NCI-H1417 treated with DMSO at 0.1 percent for 48 hours (cell line): Measurements from ENCODE around the gene PLEKHH3.

Experiments
- DNase-seq: peaks from one replicate; lab custom pipeline; 2025; lab: John Stamatoyannopoulos, UW

PLEKHH3 gene

DNA sequence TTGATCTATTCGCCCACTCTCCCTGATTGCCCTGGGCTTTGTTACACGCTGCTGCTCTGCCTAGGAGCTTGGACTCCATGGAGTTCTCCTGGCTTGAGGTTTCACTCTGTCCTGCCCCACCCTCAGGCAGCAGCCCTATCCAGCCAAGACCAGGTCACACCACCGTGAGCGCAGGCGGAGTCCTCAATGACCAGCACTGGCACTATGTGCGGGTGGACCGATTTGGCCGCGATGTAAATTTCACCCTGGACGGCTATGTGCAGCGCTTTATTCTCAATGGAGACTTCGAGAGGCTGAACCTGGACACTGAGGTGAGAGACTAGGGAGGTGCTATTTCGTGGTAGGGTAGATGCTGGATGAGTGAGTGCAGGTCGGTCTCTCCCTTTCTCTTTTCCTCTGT, 9.0 kb upstream of the PLEKHH3 start:
- DNase-seq, result no peak

DNA sequence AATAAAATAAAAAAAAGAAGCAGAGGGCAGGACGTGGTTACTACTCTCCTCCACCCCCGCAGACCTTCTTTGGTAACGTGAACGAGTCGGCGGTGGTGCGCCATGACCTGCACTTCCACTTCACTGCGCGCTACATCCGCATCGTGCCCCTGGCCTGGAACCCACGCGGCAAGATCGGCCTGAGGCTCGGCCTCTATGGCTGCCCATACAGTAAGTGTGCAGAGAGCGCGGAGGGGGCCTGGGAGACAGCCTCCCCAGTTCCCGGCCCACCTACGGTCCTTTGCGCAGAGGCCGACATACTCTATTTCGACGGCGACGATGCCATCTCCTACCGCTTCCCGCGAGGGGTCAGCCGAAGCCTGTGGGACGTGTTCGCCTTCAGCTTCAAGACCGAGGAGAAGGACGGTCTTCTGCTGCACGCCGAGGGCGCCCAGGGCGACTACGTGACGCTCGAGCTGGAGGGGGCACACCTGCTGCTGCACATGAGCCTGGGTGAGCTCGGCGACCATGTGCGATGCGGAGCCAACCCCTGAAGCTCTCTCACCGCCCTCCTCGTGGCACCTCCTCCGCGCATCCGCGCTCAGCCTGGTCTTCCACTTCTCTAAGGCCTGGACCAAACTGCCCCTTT, 8.2 kb upstream of the PLEKHH3 start:
- DNase-seq, result no peak

DNA sequence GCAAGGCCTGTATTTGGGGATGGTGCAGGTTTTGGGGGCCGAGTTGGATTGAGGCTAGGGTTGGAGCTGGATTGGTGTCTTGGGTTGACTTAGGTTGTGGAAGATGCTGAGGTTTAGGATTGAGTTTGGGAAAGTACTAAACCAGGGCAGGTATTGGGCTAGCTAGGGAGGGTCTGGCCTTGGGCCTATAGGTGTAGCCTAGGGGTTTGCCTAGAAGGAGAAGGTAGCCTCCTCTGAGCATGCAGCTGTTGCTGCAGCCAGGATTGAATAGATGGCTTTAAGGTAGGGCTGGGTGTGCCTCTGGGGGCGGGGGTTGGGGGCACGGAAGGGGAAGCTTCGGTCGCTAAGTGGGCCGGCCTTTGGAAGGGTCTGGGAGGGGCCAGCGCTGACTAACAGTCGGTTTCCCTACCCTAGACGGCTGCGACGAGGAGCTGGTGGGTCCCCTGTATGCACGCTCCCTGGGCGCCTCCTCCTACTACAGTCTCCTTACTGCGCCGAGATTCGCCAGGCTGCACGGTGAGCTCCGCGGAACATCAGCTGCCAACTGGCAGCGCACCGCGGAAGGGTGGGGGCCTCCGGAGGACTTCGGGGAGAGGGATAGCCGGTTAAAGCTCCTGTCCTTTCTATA, 6.7 kb upstream of the PLEKHH3 start:
- no peak for DNase-seq

DNA sequence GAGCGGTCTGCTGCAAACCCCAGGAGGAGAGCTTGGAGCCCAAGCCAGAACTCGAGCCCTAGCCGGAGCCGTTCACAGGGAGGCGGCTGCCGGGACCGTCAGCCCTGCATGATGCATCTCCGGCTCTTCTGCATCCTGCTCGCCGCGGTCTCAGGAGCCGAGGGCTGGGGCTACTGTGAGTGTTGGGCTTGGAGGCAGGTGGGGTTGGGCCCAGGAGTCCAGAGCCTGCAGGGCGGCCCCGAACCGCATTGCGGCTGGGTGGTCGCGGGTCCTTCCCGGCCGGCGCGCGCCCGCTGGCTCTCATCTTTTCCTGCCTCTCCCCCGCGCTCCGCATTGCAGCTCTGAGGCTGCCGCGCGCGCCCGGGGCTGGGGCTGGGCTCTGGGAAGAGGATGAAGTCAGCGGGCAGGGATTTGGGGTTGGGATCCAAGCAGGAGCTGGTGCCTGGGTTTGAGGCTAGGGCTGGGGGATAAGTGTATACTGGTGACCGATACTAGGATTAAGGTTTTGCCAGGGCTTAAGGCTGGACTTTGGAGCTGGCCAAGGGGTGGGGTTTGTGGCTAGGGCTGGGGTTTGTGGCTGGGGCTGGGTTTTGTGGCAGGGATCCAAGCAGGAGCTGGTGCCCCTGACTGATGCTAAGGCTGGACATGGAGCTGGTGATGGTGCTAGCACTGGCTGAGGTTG, 6.1 kb upstream of the PLEKHH3 start:
- no peak for DNase-seq

DNA sequence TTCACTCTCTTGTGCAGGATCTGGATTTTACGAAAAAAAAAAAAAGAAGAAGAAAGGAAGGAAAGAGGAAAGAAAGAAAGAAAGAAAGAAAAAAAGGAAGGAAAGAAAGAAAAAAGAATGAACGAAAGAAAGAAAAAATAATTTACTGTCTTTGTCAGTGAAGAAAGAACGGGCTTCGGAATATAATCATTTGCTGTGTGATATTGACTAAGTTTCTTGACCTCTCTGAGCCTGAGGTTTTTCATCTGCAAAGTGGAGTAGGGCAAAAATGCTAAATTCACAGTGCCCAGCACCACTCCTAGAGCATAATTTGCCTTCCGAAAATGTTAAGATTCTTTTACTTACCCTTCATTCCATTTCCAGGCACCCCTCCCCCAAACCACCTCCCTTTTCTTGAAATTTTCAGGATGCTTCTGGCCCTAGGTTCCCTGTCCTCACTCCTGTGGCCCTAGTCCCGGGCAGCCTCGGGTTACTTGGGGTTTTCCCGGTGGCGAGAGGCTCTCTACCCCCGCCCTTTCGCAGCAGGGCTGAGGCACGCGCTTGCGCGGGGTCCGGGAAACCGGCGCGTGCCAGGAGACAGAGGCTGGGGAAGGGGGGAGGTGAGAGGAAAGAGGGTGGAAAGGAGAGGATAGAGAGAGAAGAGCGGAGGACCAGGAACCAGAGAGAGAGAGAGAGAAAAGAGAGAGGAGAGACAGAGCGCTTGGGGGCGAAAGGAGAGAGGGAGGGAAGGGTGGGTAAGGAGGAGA, 5.4 kb upstream of the PLEKHH3 start, which contains the start of gene CNTNAP1:
Gene CNTNAP1 (plus strand): TSS at position 556 of the 746 bp plus-strand sequence. CDS start 299 bp downstream, outside the sequence.
- DNase-seq, result no peak

DNA sequence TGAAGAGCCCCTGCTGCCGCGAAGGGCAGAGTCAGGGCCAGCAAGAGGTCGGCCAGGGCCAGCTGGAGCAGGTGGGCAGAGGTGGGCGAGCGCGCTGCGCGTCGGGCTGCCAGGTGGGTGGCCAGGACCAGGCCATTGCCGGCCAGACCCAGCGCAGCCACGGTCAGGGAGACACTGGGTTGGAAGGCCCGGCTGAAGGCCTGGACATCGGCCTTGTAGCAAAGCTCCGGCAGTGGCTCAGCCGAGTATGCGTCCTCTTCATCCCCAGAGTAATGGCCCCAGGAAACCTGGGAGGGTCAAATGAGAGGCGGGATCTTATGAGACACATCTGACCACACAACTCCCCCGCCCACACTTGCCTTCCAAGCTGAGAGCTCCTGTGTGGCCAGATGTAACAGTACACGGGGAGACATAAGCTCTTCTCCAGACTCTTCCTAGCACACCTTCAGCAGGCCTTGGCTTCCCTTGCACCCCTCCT, 3.6 kb upstream of the PLEKHH3 start:
- no peak for DNase-seq

DNA sequence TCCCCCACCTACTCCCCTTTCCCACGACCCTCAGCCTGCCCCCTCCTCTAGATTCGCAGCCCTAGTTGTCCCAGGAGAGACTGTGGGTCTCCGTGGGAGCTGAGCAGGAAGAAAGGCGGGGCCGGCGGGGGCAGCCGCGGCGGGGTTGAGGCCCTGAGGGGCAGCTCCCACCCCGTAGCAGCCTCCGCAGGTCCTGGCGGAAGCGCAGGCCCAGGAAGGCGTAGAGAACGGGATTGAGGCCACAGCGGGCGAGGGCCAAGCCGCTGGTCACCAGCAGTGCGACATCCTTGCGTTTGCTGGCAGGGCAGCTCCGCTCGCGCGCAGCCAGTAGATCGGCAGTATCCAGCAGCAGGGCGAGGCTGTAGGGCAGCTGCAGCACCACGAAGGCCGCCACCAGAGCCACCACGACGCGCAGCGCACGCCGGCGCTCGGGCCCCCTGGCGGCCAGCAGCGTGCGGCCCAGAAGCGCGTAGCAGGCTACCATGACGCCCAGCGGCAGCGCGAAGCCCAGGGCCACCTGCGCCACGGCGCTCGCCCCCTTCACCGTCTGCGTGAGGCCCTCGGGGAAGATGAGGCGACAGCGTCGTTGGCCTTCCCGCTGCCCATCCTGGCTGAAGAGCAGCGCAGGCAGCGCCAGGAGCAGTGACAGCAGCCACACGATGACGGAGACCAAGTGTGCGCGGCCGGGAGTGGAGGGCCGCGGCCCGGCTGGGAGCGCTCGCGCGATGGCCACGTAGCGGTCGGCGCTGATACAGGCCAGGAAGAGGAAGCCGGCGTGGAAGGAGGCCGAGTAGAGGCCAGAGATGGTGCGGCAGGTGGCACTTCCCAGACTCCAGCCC, 2.9 kb upstream of the PLEKHH3 start:
- DNase-seq, result peak; percentile 45

DNA sequence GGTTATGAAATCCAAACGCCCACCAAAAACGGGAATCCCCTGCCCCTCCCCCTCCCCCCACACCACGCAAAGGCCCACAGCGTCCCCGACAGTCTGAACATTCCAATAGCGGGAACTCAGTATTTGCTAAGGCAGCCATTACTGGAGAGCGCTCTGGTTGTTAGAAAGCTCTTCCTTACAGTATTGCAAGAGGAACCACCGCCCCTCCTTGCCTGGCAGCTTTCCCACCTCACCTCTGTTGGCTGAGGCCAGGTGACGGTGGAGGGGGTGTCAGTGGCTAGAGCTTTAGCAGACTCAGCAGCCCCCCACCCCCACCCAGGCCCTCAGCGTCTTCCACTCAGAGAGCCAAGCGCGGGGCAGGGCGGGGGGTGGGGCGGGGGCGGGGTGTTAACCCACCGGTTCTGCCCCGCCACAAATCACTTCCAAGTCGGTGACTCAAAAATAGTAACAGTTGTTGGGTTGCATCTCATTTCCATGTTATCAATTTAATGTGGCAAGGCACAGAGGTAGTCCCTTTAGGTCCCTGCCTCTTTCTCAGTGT, 2.2 kb upstream of the PLEKHH3 start:
- no peak for DNase-seq

DNA sequence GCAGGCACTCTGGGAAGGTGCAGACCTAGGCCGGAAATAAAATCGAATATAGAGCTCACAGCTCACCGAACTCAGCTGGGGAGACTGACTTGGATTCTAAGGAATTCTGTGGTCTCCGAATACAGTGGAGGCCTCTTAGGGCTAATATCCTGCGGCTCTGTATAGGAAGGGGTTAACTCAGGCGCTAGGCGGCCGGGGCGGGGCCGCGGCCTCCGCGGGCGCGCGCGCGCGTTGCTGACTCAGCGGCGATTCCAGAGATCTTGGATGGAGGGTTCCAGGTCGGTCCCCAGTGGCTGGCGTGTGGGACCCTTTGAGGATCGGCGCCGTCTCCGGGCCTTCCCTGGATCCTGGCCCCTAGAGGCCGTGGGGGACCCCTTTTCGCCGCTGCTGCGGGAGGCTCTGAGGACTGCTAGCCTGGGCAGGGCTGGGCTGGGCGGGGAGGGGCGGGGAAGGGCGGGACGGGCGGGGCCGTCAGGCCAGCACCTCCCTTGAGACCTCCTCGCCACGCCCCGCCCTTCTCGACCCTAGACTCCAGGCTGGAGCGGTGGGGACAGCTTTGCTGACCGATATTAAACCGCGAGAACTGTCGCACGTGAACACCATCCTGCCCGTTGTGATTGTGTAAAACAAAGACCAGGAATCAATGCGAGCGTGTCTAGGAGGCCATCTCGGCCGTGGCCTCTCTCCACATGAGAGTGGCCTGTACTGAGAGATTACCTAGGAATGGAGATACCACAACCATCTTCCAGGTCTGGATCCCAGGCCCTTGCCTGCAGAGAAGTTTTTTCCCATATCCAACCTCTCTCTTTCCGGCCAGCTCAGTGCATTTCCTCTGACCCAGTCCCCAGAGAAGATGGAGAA, 1.4 kb upstream of the PLEKHH3 start:
- DNase-seq, result peak; percentile 41

DNA sequence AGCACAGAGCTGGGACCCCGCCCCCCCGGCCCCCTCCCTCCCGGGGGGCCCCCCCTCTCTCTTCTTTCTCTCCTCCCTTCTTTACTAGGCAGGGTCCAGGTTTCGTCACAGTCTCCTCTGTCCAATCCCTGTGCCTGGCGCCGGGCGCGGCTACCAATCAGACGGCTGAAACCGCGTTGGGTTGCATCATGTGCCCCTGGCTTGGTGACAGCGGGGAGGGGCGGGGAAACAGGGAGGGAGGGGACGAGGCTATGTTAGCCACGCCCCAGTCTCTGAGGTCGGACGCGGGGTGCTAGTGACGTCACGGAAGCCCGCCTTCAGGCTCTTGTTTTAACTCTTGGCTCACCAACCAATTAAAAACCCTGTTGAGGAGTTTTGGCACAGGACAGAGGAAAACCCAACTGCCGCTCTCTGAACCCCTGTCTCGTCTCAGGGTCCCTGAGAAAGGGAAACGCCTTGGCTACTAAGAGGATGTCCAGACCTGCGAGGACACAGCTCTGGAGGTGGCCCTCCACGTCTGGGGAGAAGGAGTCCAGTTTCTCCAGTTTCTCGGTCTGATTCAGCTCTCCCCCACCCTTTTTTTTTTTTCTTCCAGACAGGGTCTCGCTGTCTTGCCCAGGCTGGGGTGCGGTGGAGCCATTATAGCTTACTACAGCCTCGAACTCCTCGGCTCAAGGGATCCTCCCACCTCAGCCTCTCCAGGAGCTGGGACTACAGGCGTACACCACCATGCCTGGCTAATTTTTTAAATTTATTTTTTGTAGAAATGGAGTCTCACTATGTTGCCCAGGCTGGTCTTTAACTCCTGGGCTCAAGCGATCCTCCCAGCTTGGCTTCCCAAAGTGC, 441 bp upstream of the PLEKHH3 start:
- peak; percentile 99 for DNase-seq

DNA sequence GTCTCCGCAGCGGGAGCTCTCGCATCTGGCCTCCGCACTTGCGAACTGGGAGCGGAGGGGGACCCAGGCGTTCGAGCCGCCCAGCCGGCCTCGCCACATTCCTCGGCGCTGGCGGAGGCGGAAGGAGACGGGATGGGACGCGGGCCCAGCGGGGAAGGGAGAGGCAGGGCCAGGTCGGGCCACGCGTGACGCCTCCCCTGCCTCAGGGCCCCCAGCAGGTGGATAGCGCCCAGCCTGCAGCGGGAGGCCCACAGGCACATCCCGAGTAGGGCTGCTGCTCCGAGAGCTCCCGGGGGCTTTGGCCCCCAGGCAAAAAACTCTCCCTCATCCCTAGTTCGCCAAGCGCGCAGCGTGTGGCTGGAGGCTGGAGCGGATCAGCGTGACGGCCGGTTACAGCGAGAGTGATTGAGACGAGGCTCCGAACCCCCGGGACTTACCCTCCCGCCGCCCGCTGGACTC, 800 bp downstream of the PLEKHH3 start:
- no peak for DNase-seq

DNA sequence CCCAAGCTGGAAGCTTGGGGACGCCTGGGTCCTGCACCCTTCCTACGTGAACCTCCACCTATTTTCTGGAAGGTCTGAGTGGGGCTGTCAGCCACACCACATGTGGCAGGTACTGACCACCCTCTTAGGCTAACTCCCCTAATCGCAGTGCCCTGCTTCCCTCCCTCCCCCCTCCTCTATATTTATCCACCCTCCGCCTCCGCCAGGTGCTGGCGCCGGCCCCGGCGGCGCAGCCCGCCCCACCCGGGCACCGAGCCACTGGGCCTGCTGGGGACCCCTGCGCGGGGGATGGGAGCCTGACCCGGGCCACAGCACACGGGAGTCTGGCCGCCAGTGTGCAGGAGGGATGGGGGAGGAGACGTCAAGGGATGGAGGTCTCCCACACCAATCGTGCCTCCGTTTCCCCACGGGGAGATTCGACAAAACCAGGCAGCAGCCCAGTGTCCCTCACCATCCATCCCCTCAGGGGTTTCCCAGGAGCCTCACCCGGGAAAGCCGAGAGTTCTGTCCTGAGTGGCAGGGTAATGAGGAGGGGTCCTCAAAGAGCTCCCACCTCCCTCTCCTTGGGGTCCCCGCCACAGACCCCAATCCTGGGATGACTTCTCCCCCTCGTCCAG, 1.3 kb downstream of the PLEKHH3 start:
- DNase-seq, result no peak

DNA sequence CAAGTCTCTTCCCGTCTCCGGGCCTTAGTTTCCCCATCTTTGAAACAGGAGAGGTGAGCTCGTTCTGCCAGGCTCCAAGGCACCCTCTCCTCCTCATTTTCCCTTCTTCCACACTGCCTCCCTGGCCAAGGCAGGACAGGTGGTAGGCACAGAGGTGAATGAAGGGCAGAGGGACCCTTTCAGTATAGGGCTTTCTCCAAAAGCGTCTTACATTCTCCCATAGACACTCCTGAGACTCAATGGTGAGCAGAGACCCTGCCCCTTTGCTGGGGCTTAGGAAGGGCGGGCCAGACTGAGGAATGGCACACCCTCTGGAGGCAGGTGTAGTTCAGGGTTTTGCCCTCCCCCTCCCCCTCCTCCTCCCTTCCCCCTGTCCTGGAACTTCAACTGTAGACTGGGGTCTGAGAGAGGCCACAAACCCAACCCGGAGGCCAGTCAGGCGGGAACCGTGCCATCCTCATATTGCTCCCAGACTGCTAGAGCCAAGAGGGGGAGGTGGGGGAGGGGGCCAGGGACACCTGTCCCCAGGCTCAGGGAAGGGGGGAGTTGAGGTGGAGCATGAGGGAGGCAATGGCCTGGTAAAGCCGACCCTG, 1.9 kb downstream of the PLEKHH3 start:
- DNase-seq, result peak; percentile 18

DNA sequence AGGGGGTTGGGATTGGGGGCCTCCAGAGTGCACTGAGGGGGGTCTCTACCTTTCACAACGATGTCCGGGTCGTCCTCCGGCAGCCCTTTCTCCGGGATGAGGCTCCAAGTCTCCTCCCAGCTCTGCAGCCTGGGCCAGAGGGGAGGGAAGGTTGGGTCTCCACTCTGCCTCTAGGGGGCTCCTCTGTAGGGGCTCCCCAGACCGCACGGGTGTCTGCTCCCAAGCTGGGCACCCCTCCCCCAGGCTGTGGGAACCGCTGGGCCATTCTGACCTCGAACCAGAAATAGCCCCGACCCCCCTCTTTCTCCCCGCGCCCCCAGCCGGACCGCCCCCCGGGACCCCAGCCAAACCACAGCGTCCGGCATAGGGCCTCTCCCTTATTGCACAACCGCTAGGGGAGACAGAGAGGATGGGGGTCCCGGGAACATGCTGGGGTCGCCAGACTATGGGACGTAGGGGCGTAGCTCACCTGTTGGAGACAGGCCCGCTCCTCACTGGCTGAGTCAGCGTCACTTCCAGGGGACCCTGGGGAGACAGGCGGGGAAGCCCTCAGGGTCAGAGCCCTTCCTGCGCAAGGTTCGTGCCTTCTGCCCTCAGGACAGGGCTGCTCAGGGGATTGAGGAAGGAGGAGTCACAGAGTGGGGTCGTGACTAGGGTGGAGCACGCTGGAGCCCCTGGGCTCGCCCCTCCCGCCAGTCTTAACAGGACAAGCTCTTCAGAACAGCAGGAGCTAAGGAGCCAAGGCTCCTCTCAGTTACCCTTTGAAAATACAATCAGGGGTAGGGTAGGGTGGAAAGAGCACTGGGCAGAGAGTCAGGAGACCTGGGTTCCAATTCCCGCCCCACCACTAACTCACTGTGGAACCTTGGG, 2.7 kb downstream of the PLEKHH3 start:
- no peak for DNase-seq

DNA sequence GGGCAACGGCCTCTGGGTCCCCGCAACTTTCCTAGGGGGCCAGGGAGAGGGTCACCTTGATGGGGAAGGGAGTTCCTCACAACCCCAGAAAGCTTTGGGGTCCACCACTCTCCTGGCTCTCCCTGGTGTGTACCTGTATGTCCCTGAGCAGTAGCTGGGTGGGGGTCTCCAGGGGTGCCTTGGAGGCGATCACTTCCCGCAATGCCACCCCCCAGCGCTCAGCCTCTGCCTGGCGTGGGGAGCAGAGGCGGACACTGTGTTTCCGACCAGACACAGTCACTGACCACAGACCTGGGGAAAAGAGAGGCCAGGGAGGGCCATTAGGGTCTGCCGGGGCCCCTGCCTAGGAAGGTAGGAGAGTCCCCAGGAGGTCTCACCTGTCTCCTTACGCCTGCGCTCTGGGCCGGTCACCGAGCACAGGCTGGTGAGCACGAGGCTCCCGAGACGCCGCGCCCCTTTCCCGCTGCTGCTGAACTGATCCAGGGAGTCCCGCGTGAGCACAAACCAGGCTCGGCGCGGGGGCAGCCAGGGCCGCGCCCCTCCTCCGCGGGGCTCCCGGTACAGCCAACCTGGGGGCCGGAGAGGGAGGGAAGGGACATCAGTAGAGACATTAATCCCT, 3.4 kb downstream of the PLEKHH3 start:
- DNase-seq, result no peak

DNA sequence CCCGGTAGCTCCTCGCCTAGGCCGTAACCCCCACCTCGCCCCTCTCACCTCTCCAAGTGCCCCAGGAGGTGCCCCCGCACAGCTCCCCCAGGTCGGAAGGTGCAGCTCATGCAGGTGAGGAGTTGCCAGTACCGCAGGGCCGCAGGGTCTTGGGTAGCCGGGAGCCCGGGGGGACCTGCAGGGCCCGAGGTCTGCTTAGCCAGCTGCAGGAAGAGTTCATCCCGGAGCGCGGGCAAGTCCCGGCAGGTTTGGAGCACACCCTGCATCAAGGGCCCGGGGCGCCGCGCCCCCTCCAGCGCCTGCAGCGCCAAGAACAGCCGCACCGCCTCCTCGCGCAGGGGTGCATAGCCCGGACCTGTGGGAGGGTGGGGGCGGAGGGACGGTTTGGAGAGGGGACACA, 4.8 kb downstream of the PLEKHH3 start:
- no peak for DNase-seq
